T-helper 1 cell treated with Interleukin-12 subunit alpha and Interleukin-12 subunit beta and Interleukin-4 antibody, amounts not matched to agents 30 μg/mL and 1 μg/mL, for 36 hours (primary cell): Measurements from ENCODE around the gene GSN.

Experiments
- H3K27ac Mint-ChIP-seq: one replicate; pipeline ENCODE4 v1.8.0; 2021; ENCODE audit warnings: mild to moderate bottlenecking, mixed read lengths
- H3K27me3 Mint-ChIP-seq: one replicate; pipeline ENCODE4 v1.8.0; 2021; ENCODE audit warnings: low read depth, mixed read lengths
- H3K36me3 Mint-ChIP-seq: one replicate; pipeline ENCODE4 v1.8.0; 2021; ENCODE audit warnings: low read depth, mixed read lengths
- H3K4me1 Mint-ChIP-seq: one replicate; pipeline ENCODE4 v1.8.0; 2021; ENCODE audit warnings: low read depth, mixed read lengths
- H3K4me3 Mint-ChIP-seq: one replicate; pipeline ENCODE4 v1.8.0; 2021; ENCODE audit warnings: mild to moderate bottlenecking, moderate library complexity, mixed read lengths
- H3K9me3 Mint-ChIP-seq: one replicate; pipeline ENCODE4 v1.8.0; 2021; ENCODE audit warnings: mixed read lengths

GSN gene

DNA sequence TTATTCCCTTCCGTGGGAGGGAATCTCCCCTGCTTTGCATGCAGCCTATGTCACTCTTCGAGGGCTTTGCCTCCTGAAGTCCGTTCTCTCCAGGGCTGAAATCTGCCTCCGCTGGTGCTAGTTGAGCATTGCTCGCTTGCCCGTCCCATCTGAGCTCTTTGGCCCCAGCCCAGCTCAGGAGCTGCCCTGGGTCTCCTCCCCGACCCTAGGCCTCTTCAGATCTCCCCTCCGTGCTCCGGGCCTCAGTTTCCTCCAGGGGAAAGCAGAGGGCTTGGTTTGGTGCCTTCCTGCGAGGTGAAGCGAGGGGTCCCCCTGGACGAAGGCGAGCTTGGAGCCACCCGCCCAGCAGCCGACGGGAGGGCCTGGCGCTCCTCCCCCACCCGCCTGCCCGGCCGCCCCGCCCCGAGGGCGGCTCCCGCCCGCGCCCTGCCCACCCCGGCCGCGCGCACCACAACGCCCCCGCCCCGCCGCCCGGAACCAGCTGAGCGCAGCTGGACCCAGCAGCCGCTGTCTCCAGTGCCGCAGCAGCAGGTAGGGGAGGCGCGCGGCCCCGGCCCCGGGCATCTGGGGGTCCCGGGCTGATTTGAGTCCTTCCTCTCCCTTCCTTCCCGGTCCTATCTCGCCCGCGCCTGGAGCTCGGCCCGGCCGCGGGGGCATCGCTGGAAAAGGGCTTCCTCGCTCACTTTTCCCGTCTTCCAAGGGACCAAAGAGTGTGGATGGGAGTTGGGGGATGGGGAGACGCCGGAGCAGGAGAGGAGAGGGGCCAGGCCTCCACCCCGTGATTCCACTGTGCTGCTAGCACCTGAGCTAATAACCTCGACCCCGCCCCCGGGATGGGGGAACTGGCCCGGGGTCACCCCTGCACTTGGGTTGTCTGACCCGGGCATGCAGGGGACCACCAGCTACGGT is at the start of gene GSN:
TSS of gene GSN (plus strand) at position 474 of the 909 bp plus-strand sequence. CDS start 33,810 bp downstream, outside the sequence.
- Mint-ChIP-seq H3K9me3 (no peaks in the 10 kb centered on the region), H3K27me3 (peaks cover 55% of the 10 kb centered on the region), H3K4me3 (peak within 1 kb of the TSS; percentile 80), H3K36me3 (no peaks in the 10 kb centered on the region), H3K27ac (peak within 1 kb of the TSS; percentile 63), H3K4me1 (peaks cover 12% of the 10 kb centered on the region)

- Mint-ChIP-seq H3K4me1 (peaks cover 4% of the 10 kb centered on the region), H3K36me3 (no peaks in the 10 kb centered on the region), H3K27me3 (no peaks in the 10 kb centered on the region), H3K9me3 (no peaks in the 10 kb centered on the region), H3K27ac (no peak overlapping the region), H3K4me3 (no peak overlapping the region)
Observed at GRCh38 chr9:121218357-121219027, 49.5 kb upstream of the GSN start.

DNA sequence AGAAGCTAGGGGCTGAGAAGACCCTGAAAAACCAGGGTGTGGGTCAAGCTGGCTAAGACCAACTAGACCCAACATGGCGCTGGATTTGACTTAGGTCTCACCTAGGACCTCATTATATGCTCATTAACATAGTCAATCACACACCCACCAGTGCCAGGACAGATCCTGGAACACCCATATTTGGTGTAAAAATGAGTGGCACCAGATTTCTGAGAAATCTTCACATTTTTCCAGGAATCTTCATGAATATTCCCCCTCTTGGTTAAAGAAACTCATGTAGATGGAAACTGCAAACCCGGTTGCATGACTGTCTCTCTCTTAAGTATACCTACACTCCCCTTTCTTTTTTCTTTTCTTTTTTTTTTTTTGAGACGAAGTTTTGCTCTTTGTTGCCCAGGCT is 48.4 kb upstream of the GSN start:
- no peak overlapping the region for H3K27ac Mint-ChIP-seq

GRCh38 chr9:121220996-121221663 is 46.8 kb upstream of the GSN start:
- no peak overlapping the region for H3K4me3 Mint-ChIP-seq
- no peaks in the 10 kb centered on the region for H3K36me3 Mint-ChIP-seq
- no peaks in the 10 kb centered on the region for H3K9me3 Mint-ChIP-seq
- no peaks in the 10 kb centered on the region for H3K27me3 Mint-ChIP-seq
- H3K27ac Mint-ChIP-seq: no peak overlapping the region
- peaks cover 4% of the 10 kb centered on the region for H3K4me1 Mint-ChIP-seq

More for the DNA sequence above, 48.4 kb upstream of the GSN start:
- Mint-ChIP-seq H3K36me3 (no peaks in the 10 kb centered on the region), H3K4me1 (peaks cover 4% of the 10 kb centered on the region), H3K27me3 (no peaks in the 10 kb centered on the region), H3K4me3 (no peak overlapping the region), H3K9me3 (no peaks in the 10 kb centered on the region)

DNA sequence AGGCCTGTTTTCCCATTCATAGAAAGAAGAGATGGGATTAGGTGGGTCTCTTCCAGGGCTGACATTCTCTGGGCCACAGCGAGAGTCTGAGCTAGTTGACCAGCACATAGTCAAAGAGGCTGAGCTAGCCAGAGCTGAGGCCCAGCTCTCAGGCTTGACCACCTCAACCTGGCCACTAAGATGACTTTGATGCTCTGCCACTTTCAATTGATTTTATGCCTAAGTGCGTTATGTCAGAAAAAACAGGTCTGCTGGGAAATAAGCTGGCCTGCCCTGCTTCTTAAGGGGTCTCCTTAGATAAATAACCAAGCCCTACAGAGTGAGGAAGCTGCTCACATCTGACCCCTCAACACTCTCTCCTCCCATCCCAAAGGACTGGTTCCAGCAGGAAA is 46.3 kb upstream of the GSN start:
- H3K4me1 Mint-ChIP-seq: no peaks in the 10 kb centered on the region
- H3K9me3 Mint-ChIP-seq: no peaks in the 10 kb centered on the region
- no peaks in the 10 kb centered on the region for H3K27me3 Mint-ChIP-seq
- H3K4me3 Mint-ChIP-seq: no peak overlapping the region
- H3K27ac Mint-ChIP-seq: no peak overlapping the region
- H3K36me3 Mint-ChIP-seq: no peaks in the 10 kb centered on the region

DNA sequence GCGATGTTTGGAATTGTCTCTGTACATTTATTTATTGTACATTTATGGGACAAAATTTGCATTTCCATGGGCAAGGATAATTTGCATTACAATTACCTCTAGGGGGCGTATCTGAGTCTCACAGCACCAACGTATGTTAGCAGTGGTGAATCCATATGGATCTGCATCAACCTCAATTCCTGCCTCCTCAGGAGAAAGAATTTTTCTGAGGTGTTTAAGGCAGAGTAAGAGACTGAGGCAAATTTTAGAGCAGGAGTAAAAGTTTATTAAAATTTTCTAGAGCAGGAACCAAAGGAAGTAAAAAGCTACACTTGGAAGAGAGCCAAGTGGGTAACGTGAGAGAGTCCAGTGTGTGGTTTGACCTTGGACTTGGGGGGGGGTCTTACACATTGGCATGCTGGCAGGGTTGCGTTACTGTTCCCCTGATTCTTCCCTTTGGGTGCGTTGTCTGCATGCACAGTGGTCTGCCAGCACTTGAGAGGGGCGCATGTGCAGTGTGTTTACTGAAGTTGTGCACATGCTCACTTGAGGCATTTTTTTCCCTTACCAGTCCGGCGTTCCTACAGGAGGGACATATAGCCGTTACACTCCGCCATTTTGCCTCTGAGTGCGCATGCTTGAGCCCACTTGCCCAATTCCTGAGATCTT is 45.3 kb upstream of the GSN start:
- Mint-ChIP-seq H3K4me3 (no peak overlapping the region), H3K4me1 (no peaks in the 10 kb centered on the region), H3K9me3 (no peaks in the 10 kb centered on the region), H3K27me3 (no peaks in the 10 kb centered on the region), H3K36me3 (no peaks in the 10 kb centered on the region), H3K27ac (no peak overlapping the region)

- Mint-ChIP-seq H3K27me3 (peaks cover 4% of the 10 kb centered on the region), H3K36me3 (no peaks in the 10 kb centered on the region), H3K27ac (no peak overlapping the region), H3K4me1 (no peaks in the 10 kb centered on the region), H3K9me3 (no peaks in the 10 kb centered on the region), H3K4me3 (no peak overlapping the region)
Observed at GRCh38 chr9:121225240-121225639, 42.7 kb upstream of the GSN start.

DNA sequence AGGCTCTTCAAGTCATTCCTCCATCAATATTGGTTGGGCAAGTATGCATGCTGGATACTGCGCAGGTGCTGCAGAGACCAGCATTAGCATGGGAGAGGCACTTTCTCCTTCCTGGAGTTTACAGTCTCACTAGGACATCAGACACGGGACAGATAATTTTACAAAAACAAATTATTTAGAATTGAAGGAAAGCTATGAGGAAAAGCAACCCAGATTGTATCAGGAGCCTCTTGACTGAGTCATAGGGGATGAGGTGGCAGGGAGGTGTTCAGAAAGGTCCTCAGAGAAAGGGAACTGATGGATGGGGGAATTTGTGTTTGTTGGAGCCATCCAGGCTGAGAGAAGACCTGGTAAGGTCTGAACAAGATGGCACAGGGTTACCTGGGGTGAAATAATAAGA is 41.8 kb upstream of the GSN start:
- peaks cover 4% of the 10 kb centered on the region for H3K27me3 Mint-ChIP-seq
- no peaks in the 10 kb centered on the region for H3K36me3 Mint-ChIP-seq

GRCh38 chr9:121227862-121228261 is 40.1 kb upstream of the GSN start:
- Mint-ChIP-seq H3K4me3 (no peak overlapping the region), H3K27ac (no peak overlapping the region), H3K27me3 (peaks cover 4% of the 10 kb centered on the region), H3K9me3 (no peaks in the 10 kb centered on the region), H3K4me1 (no peaks in the 10 kb centered on the region), H3K36me3 (no peaks in the 10 kb centered on the region)

More for the DNA sequence above, 41.8 kb upstream of the GSN start:
- Mint-ChIP-seq H3K27ac (no peak overlapping the region), H3K4me1 (no peaks in the 10 kb centered on the region), H3K4me3 (no peak overlapping the region), H3K9me3 (no peaks in the 10 kb centered on the region)

DNA sequence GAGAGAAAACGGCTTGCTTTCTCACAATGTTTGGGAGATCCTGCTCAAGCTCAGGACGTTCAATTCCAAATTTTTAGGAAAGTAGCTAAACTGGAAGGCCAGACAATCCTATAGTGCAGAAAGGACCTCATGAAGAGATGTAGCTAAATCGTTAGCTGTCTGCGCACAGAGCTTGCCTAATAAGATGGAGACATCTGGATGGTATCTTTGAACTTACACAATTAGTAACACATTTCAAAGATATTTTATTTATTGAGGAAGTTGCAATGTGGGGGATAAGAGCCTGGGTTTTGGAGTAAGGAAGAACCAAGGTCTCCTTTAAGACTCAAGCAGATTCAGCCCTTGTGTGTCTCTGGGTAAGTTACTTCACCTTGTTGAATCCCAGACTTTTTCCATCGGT is 37.7 kb upstream of the GSN start:
- peaks cover 4% of the 10 kb centered on the region for H3K27me3 Mint-ChIP-seq
- H3K36me3 Mint-ChIP-seq: no peaks in the 10 kb centered on the region
- H3K4me1 Mint-ChIP-seq: peaks cover 4% of the 10 kb centered on the region
- H3K4me3 Mint-ChIP-seq: no peak overlapping the region
- no peak overlapping the region for H3K27ac Mint-ChIP-seq
- H3K9me3 Mint-ChIP-seq: no peaks in the 10 kb centered on the region

- Mint-ChIP-seq H3K27ac (no peak overlapping the region), H3K4me3 (no peak overlapping the region), H3K9me3 (no peaks in the 10 kb centered on the region), H3K36me3 (no peaks in the 10 kb centered on the region), H3K4me1 (peaks cover 4% of the 10 kb centered on the region), H3K27me3 (peaks cover 4% of the 10 kb centered on the region)
Observed at GRCh38 chr9:121232251-121232650, 35.7 kb upstream of the GSN start.

DNA sequence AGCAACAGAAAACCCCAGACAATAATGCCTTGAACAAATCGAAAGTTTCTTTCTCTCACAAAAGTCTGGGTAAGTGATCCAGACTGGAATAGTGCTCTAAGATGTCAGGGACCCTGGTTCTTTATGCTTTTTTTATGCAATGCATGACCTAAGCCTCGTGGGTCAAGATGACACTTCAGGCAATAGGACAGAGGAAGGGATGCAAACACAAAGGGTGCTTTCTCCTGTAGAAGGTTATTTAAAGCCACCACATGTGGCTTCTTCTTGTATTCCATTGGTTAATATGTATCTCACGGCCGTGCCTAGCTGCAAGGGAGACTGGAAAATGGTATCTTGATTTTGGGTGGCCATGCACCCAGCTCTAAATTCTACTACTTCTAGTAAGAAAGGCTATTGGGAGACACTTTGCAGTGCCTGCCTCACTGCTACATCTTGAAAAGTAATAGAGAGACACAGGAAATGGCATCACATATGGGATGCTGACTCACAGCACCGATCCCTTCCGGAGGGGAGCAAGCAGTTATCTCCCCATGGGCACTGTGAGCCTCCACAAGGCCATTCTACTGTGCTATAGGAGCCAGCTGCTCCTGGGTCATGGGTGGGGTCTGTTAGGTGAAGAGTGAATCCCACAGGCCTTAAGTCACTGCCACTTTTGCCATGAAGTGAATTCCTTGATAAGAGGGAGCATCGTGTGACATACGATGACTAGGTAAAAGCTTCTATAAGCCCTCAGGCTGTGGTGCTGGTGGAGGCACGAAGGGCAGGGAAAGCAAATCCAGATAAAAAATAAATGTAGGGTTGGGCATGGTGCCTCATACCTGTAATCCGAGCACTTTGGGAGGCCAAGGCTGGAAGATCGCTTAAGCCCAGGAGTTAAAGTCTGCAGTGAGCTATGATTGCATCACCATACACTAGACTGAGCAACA is 33.8 kb upstream of the GSN start:
- H3K36me3 Mint-ChIP-seq: no peaks in the 10 kb centered on the region
- H3K4me3 Mint-ChIP-seq: no peak overlapping the region
- peaks cover 3% of the 10 kb centered on the region for H3K27me3 Mint-ChIP-seq
- no peaks in the 10 kb centered on the region for H3K9me3 Mint-ChIP-seq
- peaks cover 4% of the 10 kb centered on the region for H3K4me1 Mint-ChIP-seq
- H3K27ac Mint-ChIP-seq: no peak overlapping the region

DNA sequence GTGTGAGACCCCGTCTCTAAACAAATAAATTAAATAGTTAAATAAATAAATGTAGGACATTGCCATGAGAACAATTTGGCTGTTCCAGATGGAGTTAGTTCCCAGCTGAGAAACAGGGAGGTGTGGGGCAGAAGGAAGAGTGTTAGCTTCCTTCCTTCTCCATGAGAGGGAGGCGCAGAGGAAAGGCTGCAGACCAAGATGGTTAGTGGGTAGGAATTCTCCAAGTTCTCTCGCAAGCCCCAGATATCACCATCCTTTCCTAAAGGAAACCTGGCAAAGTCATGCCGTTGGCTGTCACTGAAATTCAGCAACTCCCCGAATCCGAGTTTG is 33.2 kb upstream of the GSN start:
- H3K4me3 Mint-ChIP-seq: no peak overlapping the region
- H3K9me3 Mint-ChIP-seq: no peaks in the 10 kb centered on the region
- peaks cover 4% of the 10 kb centered on the region for H3K4me1 Mint-ChIP-seq
- H3K36me3 Mint-ChIP-seq: no peaks in the 10 kb centered on the region
- no peak overlapping the region for H3K27ac Mint-ChIP-seq
- H3K27me3 Mint-ChIP-seq: peaks cover 3% of the 10 kb centered on the region

DNA sequence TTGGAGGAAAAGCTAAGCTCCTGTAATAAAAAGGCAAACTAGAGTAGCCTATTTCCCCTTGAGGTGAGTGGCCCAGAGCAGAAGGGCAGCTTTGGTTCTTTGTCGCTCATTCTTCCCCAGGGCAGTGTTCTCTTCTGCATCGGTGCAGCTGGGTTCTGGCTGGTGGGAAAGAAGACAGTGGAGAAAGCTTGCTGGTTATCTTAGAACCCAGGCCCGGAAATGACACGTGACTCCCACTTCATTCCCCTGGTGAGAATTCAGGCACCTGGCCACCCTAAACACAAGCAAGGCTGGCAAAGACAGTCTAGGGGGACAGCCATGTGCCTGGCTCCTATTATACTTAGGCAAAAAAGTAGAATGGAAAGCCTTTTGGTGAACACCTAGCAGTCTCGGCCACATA is 32.5 kb upstream of the GSN start:
- Mint-ChIP-seq H3K4me3 (no peak overlapping the region), H3K36me3 (no peaks in the 10 kb centered on the region), H3K4me1 (peaks cover 4% of the 10 kb centered on the region), H3K27me3 (peaks cover 3% of the 10 kb centered on the region), H3K27ac (no peak overlapping the region), H3K9me3 (no peaks in the 10 kb centered on the region)
